ENCODE results near the gene SZT2.

The SZT2 gene

DNA sequence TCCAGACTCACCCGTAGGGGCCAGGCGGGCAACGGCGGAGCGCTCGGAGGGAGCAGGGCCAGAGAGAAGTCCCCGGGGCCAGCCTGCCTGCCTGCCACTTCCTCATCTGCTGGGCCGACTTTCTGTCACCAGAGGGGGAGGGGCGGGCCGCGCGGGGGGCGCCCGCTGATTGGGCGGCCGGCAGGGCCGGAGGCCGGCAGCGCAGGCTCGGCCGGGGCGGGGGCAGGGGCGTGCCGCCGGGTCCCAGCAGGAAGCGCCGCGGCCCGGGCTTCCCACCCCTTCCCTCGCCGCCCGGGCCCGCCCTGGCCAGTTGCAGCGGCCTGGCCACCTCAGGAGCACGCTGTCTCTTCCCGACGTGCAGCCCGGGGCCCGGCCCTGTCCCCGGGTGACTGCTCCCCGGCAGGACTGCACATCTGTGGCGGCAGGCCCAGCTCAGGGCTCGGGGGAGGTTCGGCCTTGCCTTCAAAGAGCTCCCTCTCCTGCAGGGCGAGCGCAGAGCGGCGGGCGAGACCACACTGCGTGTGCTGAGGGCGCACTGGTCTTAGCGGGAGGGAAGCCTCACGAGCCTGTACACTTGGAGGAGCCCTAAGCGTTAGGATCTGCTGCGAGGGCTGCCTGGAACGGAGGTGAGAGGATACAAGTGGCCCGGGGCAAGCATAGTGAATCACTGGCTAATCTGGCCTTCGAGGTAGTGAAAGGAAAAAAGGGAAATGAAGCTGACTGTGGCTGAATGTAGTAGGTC lies 21.6 kb upstream of the SZT2 start, which contains the start of gene ELOVL1:
ELOVL1 (minus strand) TSS at position 108 of the 742 bp plus-strand sequence. CDS start 2,402 bp downstream, outside the sequence.
- TF ChIP-seq GATA2 (IDR thresholded peaks at IDR 0.05; ENCODE audit: low read depth, low read length) (no peak), GATA3 (IDR thresholded peaks at IDR 0.05; ENCODE audit: low read depth, low read length) (no peak)

DNA sequence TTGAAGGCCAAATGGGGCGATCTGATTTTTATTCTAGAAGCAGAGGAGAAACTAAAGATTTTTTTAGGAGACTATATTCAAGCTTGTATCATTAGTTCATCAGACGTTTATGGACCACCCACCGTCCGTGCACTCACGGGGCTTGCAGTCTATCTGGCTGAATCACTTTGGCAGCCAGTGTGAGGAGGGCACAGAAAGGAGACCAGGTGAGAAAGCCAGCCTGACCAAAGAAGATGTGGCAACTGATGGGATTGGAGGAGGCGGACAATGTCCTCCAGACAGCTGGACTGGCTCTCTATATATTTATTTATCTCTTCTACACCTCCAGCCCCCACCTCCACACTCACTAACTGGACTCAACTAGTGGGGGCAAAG lies 21.1 kb upstream of the SZT2 start:
- TF ChIP-seq GATA3 (IDR thresholded peaks at IDR 0.05; ENCODE audit: low read depth, low read length) (no peak), GATA2 (IDR thresholded peaks at IDR 0.05; ENCODE audit: low read depth, low read length) (no peak)

DNA sequence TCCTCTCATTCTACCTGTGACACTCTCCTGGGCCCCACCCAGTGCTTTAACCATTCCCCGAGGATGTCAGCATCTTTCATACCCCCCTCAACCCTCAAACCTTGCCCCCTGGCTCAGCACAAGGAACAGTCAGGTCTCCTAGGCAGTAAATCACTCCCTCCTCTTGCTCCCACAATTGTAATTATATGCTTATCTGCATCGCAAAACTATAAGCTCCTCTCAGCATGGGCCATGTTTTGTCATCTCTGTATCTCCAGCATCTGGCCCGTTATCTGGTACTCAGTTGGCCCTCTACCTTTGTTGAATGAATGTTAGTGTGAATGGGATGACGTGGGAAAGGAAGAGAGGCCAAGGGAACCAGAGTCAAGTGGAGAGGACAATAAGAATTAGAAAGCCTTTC lies 19.1 kb upstream of the SZT2 start:
- TF ChIP-seq GATA2 (IDR thresholded peaks at IDR 0.05; ENCODE audit: low read depth, low read length) (no peak), GATA3 (IDR thresholded peaks at IDR 0.05; ENCODE audit: low read depth, low read length) (no peak)

DNA sequence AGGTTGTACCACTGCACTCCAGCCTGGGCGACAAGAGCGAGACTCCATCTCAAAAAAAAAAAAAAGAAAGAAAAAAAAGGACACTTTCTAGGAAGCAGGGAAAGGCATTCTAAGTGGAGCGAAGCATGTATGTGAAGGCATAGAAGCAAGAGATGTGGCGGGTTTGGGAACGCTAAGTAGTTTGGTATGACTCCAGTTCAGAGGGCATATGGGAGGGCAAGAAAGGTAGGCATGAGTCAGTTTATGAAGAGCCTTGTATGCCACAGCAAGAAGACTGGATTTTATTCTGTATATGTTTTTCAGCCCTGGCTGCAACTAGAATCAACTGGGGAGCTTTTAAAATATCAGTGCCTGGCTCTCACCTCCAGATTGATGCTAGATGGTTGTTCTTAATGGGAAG lies 17.5 kb upstream of the SZT2 start:
- no peak for TF ChIP-seq GATA2 (IDR thresholded peaks at IDR 0.05; ENCODE audit: low read depth, low read length)
- TF ChIP-seq GATA3 (IDR thresholded peaks at IDR 0.05; ENCODE audit: low read depth, low read length) = no peak

DNA sequence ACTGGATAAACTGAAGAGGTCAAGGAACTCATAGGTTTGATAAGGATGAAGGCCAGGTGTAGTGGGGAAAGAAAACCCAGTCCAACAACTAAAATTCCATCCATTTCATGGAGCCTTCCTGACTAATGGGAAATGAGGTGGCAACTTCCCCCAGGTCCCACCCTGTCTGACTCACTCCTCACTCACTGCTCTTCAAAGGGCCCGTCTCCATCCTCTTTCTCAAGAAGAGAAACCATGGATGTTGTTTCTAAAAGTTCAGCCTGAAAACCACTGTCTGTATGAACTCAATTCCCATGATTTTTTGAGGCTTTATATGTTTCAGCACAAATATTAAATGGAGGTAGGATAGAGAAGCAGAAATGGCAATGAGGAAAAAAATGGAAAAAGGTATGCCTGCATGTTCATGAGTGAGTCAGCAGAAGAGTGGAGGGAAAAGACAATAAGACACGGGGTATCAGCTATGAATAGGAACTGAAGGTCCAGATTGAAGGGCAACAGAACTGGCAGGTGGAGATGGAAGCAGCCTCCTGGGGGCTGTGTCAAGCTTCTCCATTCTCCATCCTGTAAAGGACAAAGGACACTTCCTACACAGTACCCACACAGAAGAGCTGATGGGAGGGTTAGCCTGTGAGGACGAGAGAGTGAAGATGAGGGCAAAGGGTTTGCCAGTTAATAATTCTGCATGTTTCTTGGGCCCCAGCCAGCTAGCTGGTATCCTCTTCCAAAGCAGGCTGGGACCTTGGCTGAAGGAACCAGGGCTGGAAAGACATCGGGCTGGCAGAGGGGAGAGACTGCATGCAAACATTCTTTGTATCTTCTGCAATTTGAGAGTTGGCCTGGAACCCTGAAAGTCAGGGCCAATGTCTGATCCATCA lies 16.4 kb upstream of the SZT2 start:
- TF ChIP-seq GATA3 (IDR thresholded peaks at IDR 0.05; ENCODE audit: low read depth, low read length) (no peak), GATA2 (IDR thresholded peaks at IDR 0.05; ENCODE audit: low read depth, low read length) (no peak)

DNA sequence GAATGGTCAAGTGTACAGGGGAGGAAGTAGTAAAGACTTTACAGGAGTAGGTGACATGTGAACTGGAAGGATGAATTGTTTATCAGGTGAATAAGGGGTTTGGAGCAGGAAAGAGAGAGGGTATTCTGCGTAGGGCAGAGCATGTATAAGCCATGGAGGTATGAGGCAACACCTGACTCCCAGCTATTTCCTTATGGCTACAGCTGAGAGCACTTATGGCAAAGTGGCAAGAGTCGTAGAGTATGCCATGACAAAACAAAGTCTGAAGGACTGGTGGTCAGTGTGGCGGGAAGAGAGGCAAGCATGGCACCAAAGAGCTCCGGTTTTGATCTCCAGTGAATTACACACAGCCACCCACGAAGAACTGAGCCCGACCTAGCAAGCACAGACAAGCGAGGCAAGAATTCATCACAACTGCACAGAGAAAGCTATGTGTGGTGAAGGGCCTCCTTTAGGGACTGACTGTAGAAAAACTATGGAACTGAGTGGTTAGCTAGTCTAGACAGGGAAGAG lies 12.9 kb upstream of the SZT2 start:
- TF ChIP-seq GATA2 (IDR thresholded peaks at IDR 0.05; ENCODE audit: low read depth, low read length) = no peak
- TF ChIP-seq GATA3 (IDR thresholded peaks at IDR 0.05; ENCODE audit: low read depth, low read length) = no peak

DNA sequence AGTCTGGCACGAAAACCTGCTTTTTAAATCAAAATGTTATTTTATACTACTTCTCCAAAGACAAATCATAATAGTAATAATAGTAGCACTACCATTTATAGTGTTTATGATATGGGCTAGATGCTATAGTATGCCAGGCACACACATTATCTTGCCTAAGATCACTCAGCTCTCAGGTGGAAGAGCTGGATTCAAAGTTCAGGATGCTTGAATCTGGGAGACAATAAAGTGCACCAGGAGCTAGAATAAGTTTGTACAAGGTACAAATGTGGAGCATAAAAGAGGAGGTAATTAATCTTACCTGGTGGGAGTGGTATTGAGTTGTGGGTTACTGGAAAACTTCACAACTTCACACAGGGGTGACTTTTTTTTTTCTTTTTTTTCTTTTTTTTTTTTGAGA lies 11.9 kb upstream of the SZT2 start:
- TF ChIP-seq GATA2 (IDR thresholded peaks at IDR 0.05; ENCODE audit: low read depth, low read length) = no peak
- no peak for TF ChIP-seq GATA3 (IDR thresholded peaks at IDR 0.05; ENCODE audit: low read depth, low read length)

DNA sequence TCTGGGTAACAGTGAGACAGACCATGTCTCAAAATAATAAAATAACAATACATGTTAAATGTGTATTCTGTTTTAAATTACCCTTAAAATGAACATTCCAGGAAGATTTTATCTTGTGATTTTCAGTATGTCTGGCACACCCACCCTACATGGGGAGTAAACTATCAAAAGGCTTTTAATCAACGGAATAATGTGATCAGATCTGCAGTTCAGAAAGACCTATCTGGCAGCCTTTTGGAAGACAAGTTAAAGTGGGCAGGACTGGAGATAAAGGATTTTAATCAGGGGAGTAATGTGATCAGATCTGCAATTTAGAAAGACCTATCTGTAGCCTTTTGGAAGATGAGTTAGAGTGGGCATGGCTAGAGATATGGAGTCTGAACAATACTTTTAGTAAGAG lies 10.2 kb upstream of the SZT2 start:
- peak; percentile 69 for TF ChIP-seq GATA2 (IDR thresholded peaks at IDR 0.05; ENCODE audit: low read depth, low read length)
- TF ChIP-seq GATA3 (IDR thresholded peaks at IDR 0.05; ENCODE audit: low read depth, low read length) = peak; percentile 74

DNA sequence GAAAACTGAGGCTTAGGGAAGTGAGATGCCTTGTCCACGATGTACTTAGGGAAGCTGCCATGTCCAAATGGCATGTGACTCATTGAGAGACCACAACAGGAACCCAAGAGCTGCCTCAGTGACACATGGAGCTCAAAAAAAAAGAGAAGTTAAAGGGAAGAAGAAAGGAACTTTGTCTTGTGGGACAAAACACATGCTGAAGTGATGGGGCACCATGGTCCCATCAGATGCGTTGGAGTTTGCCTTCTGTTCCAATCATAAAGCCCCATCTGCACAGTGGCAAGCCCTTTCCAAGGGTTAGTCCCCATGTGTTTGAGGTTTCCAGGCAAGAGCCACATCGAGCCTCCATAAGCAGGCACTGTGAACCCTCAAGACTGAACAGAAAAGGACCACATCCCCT lies 8.1 kb upstream of the SZT2 start:
- TF ChIP-seq GATA3 (IDR thresholded peaks at IDR 0.05; ENCODE audit: low read depth, low read length) (no peak), GATA2 (IDR thresholded peaks at IDR 0.05; ENCODE audit: low read depth, low read length) (no peak)

DNA sequence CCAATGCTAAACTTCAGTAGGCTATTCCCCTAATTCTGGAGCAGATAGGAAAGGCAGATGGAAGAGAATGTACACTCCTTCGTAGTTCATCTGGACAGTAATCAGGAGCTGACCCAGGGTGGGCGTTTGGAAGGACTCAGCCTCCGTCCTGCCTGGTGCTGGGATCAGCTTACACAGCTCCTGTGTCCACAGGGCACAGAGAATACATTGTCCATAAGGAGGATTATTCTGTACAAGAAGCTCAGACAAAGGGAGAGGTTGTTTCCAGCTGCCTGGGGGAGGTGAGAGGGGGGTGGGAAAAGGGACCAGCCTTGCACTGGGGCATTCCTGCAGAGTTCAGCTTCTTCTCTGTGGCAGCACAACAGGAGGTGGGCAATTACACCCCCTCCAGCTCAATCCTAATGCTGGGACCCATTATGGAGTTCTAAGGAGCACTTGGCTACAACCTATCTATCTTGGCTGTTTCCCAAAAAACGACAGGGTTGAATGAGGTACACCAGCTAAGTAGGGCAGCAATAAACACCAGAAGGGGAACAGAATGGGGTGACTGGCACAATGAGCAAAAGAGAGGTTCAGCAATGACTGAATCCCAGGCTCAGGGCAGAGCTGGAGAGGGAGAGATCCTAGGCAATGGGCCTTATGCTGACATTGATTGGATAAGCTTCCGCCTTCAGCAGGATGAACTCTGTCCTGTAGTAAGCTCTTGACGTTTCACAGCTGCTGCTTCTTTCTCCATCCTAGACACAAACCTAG lies 7.5 kb upstream of the SZT2 start:
- TF ChIP-seq GATA2 (IDR thresholded peaks at IDR 0.05; ENCODE audit: low read depth, low read length) = no peak
- no peak for TF ChIP-seq GATA3 (IDR thresholded peaks at IDR 0.05; ENCODE audit: low read depth, low read length)

DNA sequence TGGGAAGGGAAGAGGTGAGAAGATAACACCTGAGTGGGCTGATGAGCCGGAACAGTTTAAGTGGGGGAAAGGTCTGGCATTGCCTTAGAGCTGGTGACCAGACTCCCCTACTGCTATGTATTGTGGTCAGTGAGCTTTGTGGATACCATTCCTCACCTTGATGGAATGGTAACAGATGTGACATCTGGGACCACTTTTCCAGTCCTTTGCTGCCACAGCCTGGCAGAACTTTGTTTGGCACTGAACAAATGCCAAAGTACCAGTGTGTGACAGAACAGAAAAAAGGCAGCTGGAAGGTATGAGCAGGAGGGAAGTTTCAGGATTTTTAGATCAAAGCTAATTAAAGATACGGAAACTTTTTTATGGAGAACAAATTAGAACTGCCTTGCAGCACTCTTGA lies 6.2 kb upstream of the SZT2 start:
- TF ChIP-seq GATA3 (IDR thresholded peaks at IDR 0.05; ENCODE audit: low read depth, low read length) (no peak), GATA2 (IDR thresholded peaks at IDR 0.05; ENCODE audit: low read depth, low read length) (no peak)

DNA sequence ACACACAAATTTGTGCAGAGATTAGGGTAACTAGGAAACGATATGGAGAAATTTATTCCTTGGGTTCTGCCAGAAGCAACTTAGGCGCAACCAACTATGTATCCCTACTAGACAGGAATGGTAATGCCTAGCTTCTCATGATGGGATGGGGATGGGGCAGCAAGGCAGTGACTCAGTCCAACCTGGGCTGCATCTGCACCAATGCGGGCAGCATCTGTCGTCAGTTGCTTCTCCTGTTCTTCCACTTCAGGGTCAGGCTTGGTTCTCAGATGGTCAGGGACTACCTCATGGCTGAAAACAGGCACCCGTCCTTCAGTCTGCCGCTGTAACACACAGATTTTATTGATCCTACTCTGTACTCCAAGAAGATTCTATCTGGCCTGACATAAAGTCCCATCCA lies 3.0 kb upstream of the SZT2 start:
- TF ChIP-seq GATA3 (IDR thresholded peaks at IDR 0.05; ENCODE audit: low read depth, low read length) (no peak), GATA2 (IDR thresholded peaks at IDR 0.05; ENCODE audit: low read depth, low read length) (no peak)

DNA sequence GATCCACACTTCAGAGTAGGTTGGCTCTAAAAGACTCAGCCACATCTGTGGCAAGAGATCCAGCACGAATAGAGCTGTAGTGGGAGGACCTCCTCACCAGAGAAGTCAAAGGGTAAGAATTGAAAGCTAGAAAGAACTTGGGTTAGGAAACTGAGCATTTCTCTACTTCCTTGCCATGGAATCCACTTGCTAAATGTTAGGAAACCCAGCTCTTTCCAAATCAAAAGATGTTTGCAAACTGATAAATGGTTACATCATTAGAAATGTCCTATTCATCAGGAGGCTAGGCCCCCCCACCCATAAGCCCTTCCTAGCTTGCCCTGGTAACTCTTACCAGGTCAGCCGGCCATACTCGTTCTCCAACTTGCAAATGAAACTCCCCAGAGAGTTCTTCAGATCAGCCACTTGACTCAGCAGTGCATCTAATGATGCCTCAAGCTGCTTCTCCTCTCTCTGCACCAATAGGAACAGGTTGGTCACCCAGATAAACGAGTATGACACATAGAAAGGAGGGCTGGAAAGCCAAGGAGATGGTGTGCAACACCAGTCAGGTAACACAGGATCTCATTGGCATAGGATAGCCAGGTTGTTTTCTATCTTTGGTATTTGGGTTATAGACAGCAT lies 1.6 kb upstream of the SZT2 start:
- no peak for TF ChIP-seq GATA3 (IDR thresholded peaks at IDR 0.05; ENCODE audit: low read depth, low read length)
- TF ChIP-seq GATA2 (IDR thresholded peaks at IDR 0.05; ENCODE audit: low read depth, low read length) = no peak

DNA sequence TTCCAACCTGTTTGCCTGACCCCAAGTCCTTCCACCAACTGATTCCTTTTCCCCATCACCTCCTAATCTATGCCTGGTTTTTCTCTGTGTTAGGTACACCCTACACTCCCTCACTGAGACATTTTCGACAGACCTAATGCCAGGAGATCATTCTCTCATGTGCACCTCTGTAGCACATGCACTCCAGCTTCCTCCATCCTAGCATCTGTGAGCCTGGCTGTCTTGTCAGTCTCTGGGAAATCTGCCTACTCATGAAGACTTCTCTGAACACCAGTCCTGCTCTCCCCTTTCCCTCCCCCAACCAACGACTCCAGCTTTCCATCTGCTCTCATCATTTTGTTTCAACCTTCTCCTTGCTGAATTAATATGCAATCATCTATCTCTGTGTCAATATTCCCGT lies 1.1 kb upstream of the SZT2 start:
- no peak for TF ChIP-seq GATA2 (IDR thresholded peaks at IDR 0.05; ENCODE audit: low read depth, low read length)
- TF ChIP-seq GATA3 (IDR thresholded peaks at IDR 0.05; ENCODE audit: low read depth, low read length) = no peak
